Fibroblast of mammary gland (primary cell): ENCODE data around the gene ABCG1.

Experiments used
- DNase-seq: peaks from one replicate; pipeline ENCODE4 v3.0.0-alpha.2; 2010; ENCODE audit warnings: low read depth
- H3K4me3 ChIP-seq: 2 replicates; pipeline ENCODE4 v1.5.1; 2011; ENCODE audit warnings: low read depth, mild to moderate bottlenecking, low read length, moderate library complexity; ENCODE audit not compliant: control insufficient read depth
- CTCF ChIP-seq: conservative IDR thresholded peaks from 2 replicates; pipeline ENCODE4 v1.5.1; 2011; ENCODE audit warnings: low read depth, low read length, inconsistent platforms; ENCODE audit not compliant: control insufficient read depth, insufficient read depth

ABCG1 gene

GRCh38 chr21:42276076-42276475 lies 57.1 kb downstream of the ABCG1 start:
- TF ChIP-seq CTCF, result no peak
- DNase-seq, result no peak
- no peak overlapping the region for H3K4me3 ChIP-seq

GRCh38 chr21:42276526-42277154 lies 57.7 kb downstream of the ABCG1 start:
- H3K4me3 ChIP-seq, result no peak overlapping the region
- no peak for DNase-seq
- no peak for TF ChIP-seq CTCF

GRCh38 chr21:42277593-42277992 lies 58.7 kb downstream of the ABCG1 start:
- DNase-seq, result no peak
- H3K4me3 ChIP-seq, result no peak overlapping the region
- no peak for TF ChIP-seq CTCF

- TF ChIP-seq CTCF, result no peak
- no peak overlapping the region for H3K4me3 ChIP-seq
- no peak for DNase-seq
These were observed 59.7 kb downstream of the ABCG1 start for GRCh38 chr21:42278451-42279149.

GRCh38 chr21:42279341-42279871 lies 60.5 kb downstream of the ABCG1 start:
- no peak for TF ChIP-seq CTCF
- no peak for DNase-seq
- no peak overlapping the region for H3K4me3 ChIP-seq

GRCh38 chr21:42279888-42280287 lies 60.9 kb downstream of the ABCG1 start:
- TF ChIP-seq CTCF, result no peak
- DNase-seq, result no peak
- H3K4me3 ChIP-seq, result no peak overlapping the region
